KMS-11 (cell line): ENCODE results near the gene NCAM1.

Experiments
- H2AFZ ChIP-seq: fragments of 200-600 bp; sonication (generic); 2 replicates; pipeline ENCODE4 v1.6.1; 2016; ENCODE audit warnings: antibody characterized with exemption, mixed run types, low read depth
- H3K27ac ChIP-seq: fragments of 200-600 bp; sonication (generic); 2 replicates; pipeline ENCODE4 v1.6.1; 2016; ENCODE audit warnings: mild to moderate bottlenecking, mixed run types
- H3K27me3 ChIP-seq: fragments of 200-600 bp; sonication (generic); 2 replicates; pipeline ENCODE4 v1.6.1; 2017; ENCODE audit warnings: mild to moderate bottlenecking, low read depth, mixed run types, moderate library complexity; ENCODE audit not compliant: insufficient read depth
- H3K36me3 ChIP-seq: fragments of 200-600 bp; sonication (generic); 2 replicates; pipeline ENCODE4 v1.6.1; 2017; ENCODE audit warnings: mild to moderate bottlenecking, mixed run types; ENCODE audit not compliant: insufficient read depth
- H3K4me1 ChIP-seq: fragments of 200-600 bp; sonication (generic); 2 replicates; pipeline ENCODE4 v1.6.1; 2016; ENCODE audit warnings: mild to moderate bottlenecking, low read depth, mixed run types; ENCODE audit not compliant: poor library complexity, severe bottlenecking
- H3K4me2 ChIP-seq: fragments of 200-600 bp; sonication (generic); 2 replicates; pipeline ENCODE4 v1.7.0; 2016; ENCODE audit warnings: mild to moderate bottlenecking, mixed run types
- H3K4me3 ChIP-seq: fragments of 200-600 bp; sonication (generic); IDR thresholded peaks from 2 replicates; pipeline ENCODE4 v1.6.1; 2017; ENCODE audit warnings: low read depth, low read length, mixed read lengths; ENCODE audit not compliant: insufficient read depth
- H3K79me2 ChIP-seq: fragments of 200-600 bp; sonication (generic); 2 replicates; pipeline ENCODE4 v1.6.1; 2016; ENCODE audit warnings: low read depth, mixed run types; ENCODE audit not compliant: insufficient read depth
- H3K9ac ChIP-seq: fragments of 200-600 bp; sonication (generic); 2 replicates; pipeline ENCODE4 v1.6.1; 2016; ENCODE audit warnings: mild to moderate bottlenecking, mixed run types
- H4K20me1 ChIP-seq: fragments of 200-600 bp; sonication (generic); 2 replicates; pipeline ENCODE4 v1.6.1; 2016; ENCODE audit warnings: mild to moderate bottlenecking, mixed run types; ENCODE audit not compliant: insufficient read depth
- TF ChIP-seq, protein P1 (sequence below): fragments of 200-600 bp; sonication (generic); conservative IDR thresholded peaks from 2 replicates; pipeline ENCODE4 v1.6.1; 2017; ENCODE audit warnings: low read depth, mild to moderate bottlenecking, antibody characterized with exemption, low read length, moderate library complexity, mixed read lengths

Gene NCAM1

DNA sequence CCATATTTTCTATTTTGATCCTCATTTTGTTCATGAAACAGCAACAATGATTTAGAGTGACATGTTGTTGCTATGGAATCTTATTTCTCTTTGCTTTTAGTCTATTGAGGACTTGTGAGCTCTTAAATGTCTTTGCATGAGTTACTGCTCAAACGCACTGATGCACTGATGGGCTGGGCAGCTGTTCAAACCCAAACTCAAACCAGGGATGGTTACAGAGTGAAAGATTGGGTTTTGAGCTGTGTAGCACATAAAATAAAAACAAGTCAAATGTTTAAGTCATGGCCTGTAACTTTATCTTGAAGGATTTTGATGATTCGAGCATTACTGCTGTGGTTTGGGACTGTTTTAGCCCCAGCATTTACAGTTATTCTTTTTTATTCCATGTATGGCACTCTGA is 20.1 kb upstream of the NCAM1 start:
- Histone ChIP-seq H3K79me2 (no peaks in the 10 kb centered on the region), H2AFZ (no peak overlapping the region), H3K9ac (no peak overlapping the region), H3K27ac (no peak overlapping the region), H3K36me3 (no peaks in the 10 kb centered on the region), H3K4me2 (no peak overlapping the region), H3K4me1 (no peaks in the 10 kb centered on the region), H4K20me1 (no peaks in the 10 kb centered on the region), H3K4me3 (no peak overlapping the region), H3K27me3 (no peaks in the 10 kb centered on the region)
- TF ChIP-seq, protein P1, sequence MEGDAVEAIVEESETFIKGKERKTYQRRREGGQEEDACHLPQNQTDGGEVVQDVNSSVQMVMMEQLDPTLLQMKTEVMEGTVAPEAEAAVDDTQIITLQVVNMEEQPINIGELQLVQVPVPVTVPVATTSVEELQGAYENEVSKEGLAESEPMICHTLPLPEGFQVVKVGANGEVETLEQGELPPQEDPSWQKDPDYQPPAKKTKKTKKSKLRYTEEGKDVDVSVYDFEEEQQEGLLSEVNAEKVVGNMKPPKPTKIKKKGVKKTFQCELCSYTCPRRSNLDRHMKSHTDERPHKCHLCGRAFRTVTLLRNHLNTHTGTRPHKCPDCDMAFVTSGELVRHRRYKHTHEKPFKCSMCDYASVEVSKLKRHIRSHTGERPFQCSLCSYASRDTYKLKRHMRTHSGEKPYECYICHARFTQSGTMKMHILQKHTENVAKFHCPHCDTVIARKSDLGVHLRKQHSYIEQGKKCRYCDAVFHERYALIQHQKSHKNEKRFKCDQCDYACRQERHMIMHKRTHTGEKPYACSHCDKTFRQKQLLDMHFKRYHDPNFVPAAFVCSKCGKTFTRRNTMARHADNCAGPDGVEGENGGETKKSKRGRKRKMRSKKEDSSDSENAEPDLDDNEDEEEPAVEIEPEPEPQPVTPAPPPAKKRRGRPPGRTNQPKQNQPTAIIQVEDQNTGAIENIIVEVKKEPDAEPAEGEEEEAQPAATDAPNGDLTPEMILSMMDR: no peak

DNA sequence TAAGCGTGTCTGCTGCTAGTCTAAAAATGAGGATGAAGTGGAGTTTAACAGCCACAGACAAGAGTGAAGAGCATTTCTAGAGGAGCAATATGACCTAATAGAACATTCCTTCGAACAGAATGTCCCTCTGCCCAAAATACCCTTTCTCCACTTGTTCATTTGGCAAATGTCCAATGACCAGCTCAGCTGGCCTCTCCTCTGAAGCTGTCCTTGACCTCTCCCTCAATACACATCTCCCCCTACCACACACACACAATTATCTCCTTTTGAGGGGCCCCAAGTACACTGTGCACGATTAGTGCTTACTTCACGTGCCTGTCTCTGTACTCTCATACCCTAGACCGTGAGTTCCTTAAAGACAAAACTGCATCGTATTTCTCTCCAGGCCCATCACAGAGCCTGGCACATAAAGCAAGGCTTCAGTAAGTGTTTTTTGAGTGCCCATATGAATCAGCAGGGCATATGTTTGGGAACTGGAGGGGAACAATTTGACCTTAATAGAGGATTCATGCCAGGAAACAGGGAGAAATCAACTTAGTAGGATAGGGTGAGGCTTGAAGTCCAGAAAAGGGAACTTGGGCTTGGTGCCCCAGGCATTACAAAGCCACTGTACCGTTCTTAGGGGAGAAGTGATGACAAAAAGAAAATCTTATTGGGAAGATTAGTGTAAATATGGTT is 18.1 kb upstream of the NCAM1 start:
- Histone ChIP-seq H3K27me3 (no peaks in the 10 kb centered on the region), H3K36me3 (no peaks in the 10 kb centered on the region), H3K4me2 (no peak overlapping the region), H4K20me1 (no peaks in the 10 kb centered on the region), H3K4me3 (no peak overlapping the region), H3K9ac (no peak overlapping the region), H3K27ac (no peak overlapping the region), H2AFZ (no peak overlapping the region), H3K79me2 (no peaks in the 10 kb centered on the region), H3K4me1 (no peaks in the 10 kb centered on the region)
- TF ChIP-seq, protein P1: no peak

DNA sequence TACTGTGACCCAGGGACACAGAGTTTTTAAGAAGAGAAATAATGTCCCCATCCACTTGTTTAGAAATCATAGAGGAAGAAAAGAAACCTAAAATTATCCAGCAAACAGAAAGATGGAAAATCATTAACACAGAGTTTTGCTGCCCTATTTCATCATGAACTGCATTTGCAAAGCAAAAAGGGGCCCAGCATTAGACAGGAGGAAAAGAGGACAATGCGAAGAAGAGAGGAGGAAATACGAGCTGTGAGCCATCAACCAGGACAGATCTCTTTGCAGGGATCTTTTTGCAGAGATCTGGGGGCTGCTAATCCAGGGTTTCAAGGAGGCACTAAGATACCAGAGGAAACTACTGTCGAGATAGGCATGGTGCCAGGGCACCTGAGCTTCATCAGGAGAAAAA is 14.4 kb upstream of the NCAM1 start:
- no peak overlapping the region for H3K4me2 ChIP-seq
- TF ChIP-seq, protein P1: no peak
- no peak overlapping the region for H3K4me3 ChIP-seq
- H3K36me3 ChIP-seq: no peaks in the 10 kb centered on the region
- H3K27ac ChIP-seq: no peak overlapping the region
- no peaks in the 10 kb centered on the region for H4K20me1 ChIP-seq
- no peaks in the 10 kb centered on the region for H3K4me1 ChIP-seq
- no peak overlapping the region for H3K9ac ChIP-seq
- H3K27me3 ChIP-seq: no peaks in the 10 kb centered on the region
- H3K79me2 ChIP-seq: no peaks in the 10 kb centered on the region
- no peak overlapping the region for H2AFZ ChIP-seq

DNA sequence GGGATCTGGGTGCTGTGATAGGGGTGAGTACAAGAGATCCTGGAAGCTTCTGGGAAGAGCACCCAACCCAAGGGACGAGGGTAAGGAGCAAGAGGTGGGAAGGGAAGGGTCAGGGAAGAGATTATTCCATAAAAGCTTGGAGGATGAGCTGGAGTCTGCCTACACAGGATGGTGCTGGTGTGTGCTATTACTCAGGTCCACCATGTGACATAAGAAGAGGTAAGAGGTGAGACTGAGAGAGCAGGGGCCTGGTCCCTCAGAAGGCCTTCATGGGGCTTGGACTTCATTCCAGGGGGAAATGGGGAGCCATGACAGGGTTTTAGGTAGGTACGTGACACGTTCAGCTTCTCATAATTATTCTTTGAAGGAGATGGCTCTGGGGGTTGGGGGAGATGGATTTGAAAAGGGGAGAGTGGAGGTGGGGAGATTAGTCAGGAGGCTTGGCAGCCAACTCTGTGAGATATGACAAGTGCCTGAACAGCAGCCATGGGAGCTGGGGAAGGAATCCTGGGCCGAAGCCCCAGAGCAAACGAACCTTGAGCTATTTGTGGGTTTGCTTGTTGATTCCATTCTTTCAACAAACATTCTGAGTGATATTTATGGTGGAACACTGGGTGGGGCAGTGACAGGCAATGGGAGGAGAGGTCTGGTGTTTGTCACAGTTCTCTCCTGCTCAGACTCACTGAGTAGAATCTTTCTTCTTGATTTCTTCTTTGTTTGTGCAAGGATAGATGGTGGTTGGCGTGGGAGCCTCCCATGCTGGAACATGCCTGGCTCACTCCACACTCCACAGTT is 11.2 kb upstream of the NCAM1 start:
- TF ChIP-seq, protein P1: no peak
- H2AFZ ChIP-seq: no peak overlapping the region
- H3K9ac ChIP-seq: no peak overlapping the region
- H4K20me1 ChIP-seq: no peaks in the 10 kb centered on the region
- no peak overlapping the region for H3K4me2 ChIP-seq
- no peaks in the 10 kb centered on the region for H3K79me2 ChIP-seq
- no peaks in the 10 kb centered on the region for H3K4me1 ChIP-seq
- no peak overlapping the region for H3K27ac ChIP-seq
- H3K27me3 ChIP-seq: no peaks in the 10 kb centered on the region
- no peaks in the 10 kb centered on the region for H3K36me3 ChIP-seq
- no peak overlapping the region for H3K4me3 ChIP-seq
